Naive thymus-derived CD4-positive, alpha-beta T cell (primary cell): Measurements from ENCODE around the gene MCOLN1. TPM values are rescaled to one million over a fixed set of nuclear protein-coding genes. Genes with fewer than 3 reads are reported as not detected.
A peak's percentile ranks its signal among the peaks of the same experiment; 100 is the strongest.

Experiments
- ATAC-seq: fragments of 150-1000 bp; cut with Tn5 transposase; 2 replicates; pipeline ENCODE4 v1.10.0; 2021; ENCODE audit warnings: mild to moderate bottlenecking, moderate library complexity
- CTCF ChIA-PET: fragments of 350-600 bp; sonication (Branson Sonifier 250); formaldehyde crosslinking; loops from one replicate; lab custom pipeline; 2021; ENCODE audit warnings: antibody characterized with exemption; lab: Charles Lee
- POLR2A ChIA-PET: fragments of 350-600 bp; sonication (Branson Sonifier 250); formaldehyde crosslinking; loops from one replicate; lab custom pipeline; 2021; ENCODE audit warnings: antibody characterized with exemption, inconsistent platforms; lab: Charles Lee
- DNase-seq, 9 donors: peaks; one replicate each; pipeline versions ENCODE4 v3.0.0 to v3.0.0-alpha.2; 2020 to 2022; ENCODE audit warnings: mixed read lengths in 1 of 9
- H3K27ac ChIP-seq: one replicate; pipeline ENCODE4 v1.7.0; 2013; ENCODE audit warnings: mild to moderate bottlenecking, low read depth, low read length, moderate library complexity
- H3K27me3 ChIP-seq, 2 donors: one replicate each; pipeline ENCODE4 v1.7.0; 2013; ENCODE audit warnings: low read length in 2 of 2, mild to moderate bottlenecking in 2 of 2, moderate library complexity in 2 of 2; ENCODE audit not compliant: control insufficient read depth in 2 of 2, insufficient read depth in 2 of 2
- H3K36me3 ChIP-seq, 3 experiments: 1 replicate in 2 of 3; 2 replicates in 1 of 3; pipeline ENCODE4 v1.7.0; 2013; ENCODE audit warnings: low read length in 3 of 3, mild to moderate bottlenecking in 3 of 3, moderate library complexity in 1 of 3; ENCODE audit not compliant: insufficient read depth in 3 of 3, control insufficient read depth in 2 of 3
- H3K4me1 ChIP-seq, 2 donors: one replicate each; pipeline ENCODE4 v1.7.0; 2013; ENCODE audit warnings: low read length in 2 of 2, mild to moderate bottlenecking in 2 of 2, moderate library complexity in 1 of 2; ENCODE audit not compliant: control insufficient read depth in 2 of 2, insufficient read depth in 2 of 2
- H3K4me3 ChIP-seq: 2 replicates; pipeline ENCODE4 v1.7.0; 2013; ENCODE audit warnings: mild to moderate bottlenecking, low read length
- H3K9me3 ChIP-seq, 3 experiments: 1 replicate in 2 of 3; 2 replicates in 1 of 3; pipeline ENCODE4 v1.7.0; 2013; ENCODE audit warnings: low read length in 3 of 3; ENCODE audit not compliant: control insufficient read depth in 2 of 3
- H3K27ac Mint-ChIP-seq, 9 donors: one replicate each; pipeline ENCODE4 v1.8.0; 2020 to 2022; ENCODE audit warnings: mixed read lengths in 9 of 9, mild to moderate bottlenecking in 8 of 9, moderate library complexity in 5 of 9, inconsistent platforms in 2 of 9
- H3K27me3 Mint-ChIP-seq, 5 donors: one replicate each; pipeline ENCODE4 v1.8.0; 2021 to 2022; ENCODE audit warnings: mixed read lengths in 5 of 5, mild to moderate bottlenecking in 1 of 5
- H3K36me3 Mint-ChIP-seq, 5 donors: one replicate each; pipeline ENCODE4 v1.8.0; 2020 to 2022; ENCODE audit warnings: mixed read lengths in 5 of 5, mild to moderate bottlenecking in 3 of 5, inconsistent platforms in 1 of 5
- H3K4me1 Mint-ChIP-seq, 7 donors: one replicate each; pipeline ENCODE4 v1.8.0; 2020 to 2022; ENCODE audit warnings: mixed read lengths in 7 of 7, mild to moderate bottlenecking in 3 of 7, inconsistent platforms in 1 of 7
- H3K4me3 Mint-ChIP-seq, 10 donors: one replicate each; pipeline ENCODE4 v1.8.0; 2020 to 2022; ENCODE audit warnings: mild to moderate bottlenecking in 10 of 10, mixed read lengths in 10 of 10, moderate library complexity in 6 of 10, inconsistent platforms in 2 of 10
- H3K9me3 Mint-ChIP-seq, 11 donors: one replicate each; pipeline ENCODE4 v1.8.0; 2020 to 2022; ENCODE audit warnings: mixed read lengths in 11 of 11, mild to moderate bottlenecking in 4 of 11, inconsistent platforms in 1 of 11, moderate library complexity in 1 of 11
- intact Hi-C, 2 donors: fragments of 100-400 bp; cut with micrococcal nuclease; formaldehyde crosslinking; loops; one replicate each; pipeline ENCODE4 v1.15.1; 2023
- polyA plus RNA-seq, 2 donors: library from polyadenylated mRNA; unstranded; fragments of 300-500 nt; fragmentation: Illumina TruSeq; gene quantifications; one replicate each; pipeline ENCODE4 v1.2.3, GENCODE V29; 2021
- total RNA-seq, 6 experiments: library from RNA in 5 of 6; stranded (reverse) in 5 of 6; gene quantifications; 1 replicate in 5 of 6; 2 replicates in 1 of 6; pipeline ENCODE4 v1.2.3 and lab custom pipeline; 2021 to 2026

The MCOLN1 gene
- total and polyA plus RNA-seq, 7 experiments from 2014 or later: 8.8 to 49.2 (median 14.8) TPM

DNA sequence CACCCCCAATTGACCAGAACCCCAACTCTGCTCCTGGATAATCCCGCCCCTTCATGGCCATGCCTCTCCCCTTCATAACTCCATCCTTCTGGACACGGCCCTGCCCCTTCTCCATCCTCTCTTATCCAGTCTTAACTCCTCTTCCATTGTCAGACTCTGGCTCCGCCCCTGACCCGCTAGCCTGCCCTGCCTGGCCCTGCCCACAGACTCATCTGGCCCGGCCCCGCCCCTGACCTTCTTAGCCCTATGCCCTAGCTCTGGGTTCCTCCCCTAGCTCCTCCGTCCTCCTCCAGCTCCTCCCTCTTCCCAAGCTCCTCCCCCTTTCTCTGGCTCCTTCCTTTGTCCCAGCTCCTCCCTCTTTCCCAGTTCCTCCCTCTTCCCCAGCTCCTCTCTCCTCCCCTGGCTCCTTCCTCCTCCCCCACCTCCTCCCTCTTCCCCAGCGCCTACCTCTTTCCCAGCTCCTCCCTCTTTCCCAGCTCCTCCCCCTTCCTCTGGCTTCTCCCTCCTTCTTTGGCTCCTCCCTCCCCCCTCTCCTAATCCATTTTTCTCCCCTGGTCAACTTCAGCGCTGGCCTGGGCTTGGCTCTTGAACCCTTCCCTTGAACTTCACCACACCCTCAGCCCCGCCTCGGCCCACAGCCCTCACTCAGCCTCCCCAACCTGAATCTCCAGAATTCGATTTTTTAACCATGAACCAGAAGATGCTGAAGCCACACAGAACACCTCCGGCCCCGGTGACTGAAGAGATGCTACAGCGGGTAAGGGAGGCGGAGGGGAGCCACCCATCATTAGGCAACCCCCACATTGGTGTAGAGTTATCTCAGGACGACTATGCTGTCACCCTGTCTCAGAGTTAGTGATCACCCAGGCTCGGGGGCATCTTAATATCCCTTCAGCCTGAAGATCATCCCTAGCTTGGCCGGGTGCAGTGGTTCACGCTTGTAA is 15.8 kb upstream of the MCOLN1 start:
- ChIA-PET CTCF (no interaction called here), POLR2A (interaction anchor here (0.8 kb wide), 1 partner anchor 13 kb away, joined by 3 read pairs; no protein-coding TSS in a partner anchor)
- H3K27me3 Mint-ChIP-seq: peaks cover 14 to 32% (median 17%) of the 10 kb centered on the region in 5 donors
- intact Hi-C loops: no loop called here
- H3K36me3 ChIP-seq: no peaks in the 10 kb centered on the region
- H3K9me3 ChIP-seq: no peaks in the 10 kb centered on the region
- peaks cover 0 to 3% (median 0%) of the 10 kb centered on the region in 11 donors for H3K9me3 Mint-ChIP-seq
- no peak overlapping the region for H3K4me3 ChIP-seq
- no peak overlapping the region for H3K27ac Mint-ChIP-seq
- peaks cover 2 to 11% (median 10%) of the 10 kb centered on the region in 7 donors for H3K4me1 Mint-ChIP-seq
- H3K4me3 Mint-ChIP-seq: peak overlapping the region in 2 of 10 donors; percentile 47 to 69
- peaks cover 0 to 4% of the 10 kb centered on the region in 2 donors for H3K27me3 ChIP-seq
- DNase-seq: peak in 1 of 9 donors; percentile 51
- H3K27ac ChIP-seq: no peak overlapping the region
- H3K4me1 ChIP-seq: peaks cover 0 to 11% of the 10 kb centered on the region in 2 donors
- H3K36me3 Mint-ChIP-seq: no peaks in the 10 kb centered on the region
- ATAC-seq: peak; percentile 79

GRCh38 chr19:7507884-7508283 is 14.5 kb upstream of the MCOLN1 start:
- intact Hi-C loops: no loop called here
- ATAC-seq: peak; percentile 78
- Histone ChIP-seq H3K4me3 (no peak overlapping the region), H3K4me1 (peaks cover 0 to 11% of the 10 kb centered on the region in 2 donors), H3K9me3 (no peaks in the 10 kb centered on the region), H3K27me3 (peaks cover 0 to 4% of the 10 kb centered on the region in 2 donors), H3K36me3 (no peaks in the 10 kb centered on the region), H3K27ac (no peak overlapping the region)
- peak in 1 of 9 donors; percentile 31 for DNase-seq
- H3K27ac Mint-ChIP-seq: no peak overlapping the region
- CTCF ChIA-PET: no interaction called here
- POLR2A ChIA-PET: interaction anchor here (0.6 to 0.7 kb wide), 2 partner anchors 61 to 131 kb away, joined by 3 to 4 read pairs; no protein-coding TSS in a partner anchor
- H3K4me1 Mint-ChIP-seq: peaks cover 0 to 11% (median 10%) of the 10 kb centered on the region in 7 donors
- H3K9me3 Mint-ChIP-seq: peaks cover 0 to 3% (median 0%) of the 10 kb centered on the region in 11 donors
- H3K36me3 Mint-ChIP-seq: no peaks in the 10 kb centered on the region
- no peak overlapping the region for H3K4me3 Mint-ChIP-seq
- H3K27me3 Mint-ChIP-seq: peaks cover 11 to 23% (median 13%) of the 10 kb centered on the region in 5 donors

DNA sequence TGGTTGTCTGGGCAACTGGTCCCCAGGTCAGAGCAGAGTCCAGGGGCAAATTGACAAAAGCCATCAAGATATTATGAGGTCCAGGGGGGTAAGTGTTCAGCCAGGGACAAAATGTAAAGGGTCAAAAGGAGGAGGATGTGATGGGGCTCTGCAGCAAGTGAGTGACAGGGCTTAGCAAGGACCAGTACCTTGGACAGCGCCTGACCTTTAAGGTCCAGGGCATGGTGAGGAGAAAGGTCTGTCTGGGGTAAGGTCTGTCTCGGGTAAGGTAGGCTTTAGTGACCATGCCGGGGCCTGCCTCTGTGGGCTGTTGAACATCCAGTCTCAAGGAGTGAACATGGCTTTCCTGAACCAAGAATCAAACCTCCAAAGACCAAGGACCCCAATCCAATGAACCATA is 12.8 kb upstream of the MCOLN1 start:
- ATAC-seq: no peak
- no peak overlapping the region for H3K4me3 ChIP-seq
- H3K4me3 Mint-ChIP-seq: peak overlapping the region in 1 of 10 donors; percentile 36
- H3K4me1 Mint-ChIP-seq: peaks cover 0 to 11% (median 10%) of the 10 kb centered on the region in 7 donors
- peaks cover 5 to 27% (median 16%) of the 10 kb centered on the region in 5 donors for H3K27me3 Mint-ChIP-seq
- DNase-seq: no peak
- ChIA-PET CTCF (no interaction called here), POLR2A (no interaction called here)
- peaks cover 0 to 3% (median 0%) of the 10 kb centered on the region in 11 donors for H3K9me3 Mint-ChIP-seq
- peaks cover 0 to 11% of the 10 kb centered on the region in 2 donors for H3K4me1 ChIP-seq
- H3K36me3 ChIP-seq: no peaks in the 10 kb centered on the region
- peaks cover 0 to 4% of the 10 kb centered on the region in 2 donors for H3K27me3 ChIP-seq
- H3K36me3 Mint-ChIP-seq: no peaks in the 10 kb centered on the region
- intact Hi-C loops: no loop called here
- no peaks in the 10 kb centered on the region for H3K9me3 ChIP-seq
- peak overlapping the region in 1 of 9 donors; percentile 36 for H3K27ac Mint-ChIP-seq
- no peak overlapping the region for H3K27ac ChIP-seq

- Mint-ChIP-seq H3K4me1 (peaks cover 5 to 17% (median 15%) of the 10 kb centered on the region in 7 donors), H3K27me3 (peaks cover 0 to 34% (median 16%) of the 10 kb centered on the region in 5 donors), H3K9me3 (peaks cover 0 to 1% (median 0%) of the 10 kb centered on the region in 11 donors), H3K4me3 (no peak overlapping the region), H3K36me3 (peaks cover 0 to 4% (median 0%) of the 10 kb centered on the region in 5 donors), H3K27ac (peak overlapping the region in 1 of 9 donors; percentile 41)
- Histone ChIP-seq H3K9me3 (no peaks in the 10 kb centered on the region), H3K4me3 (no peak overlapping the region), H3K4me1 (peaks cover 0 to 9% of the 10 kb centered on the region in 2 donors), H3K27me3 (no peaks in the 10 kb centered on the region), H3K27ac (no peak overlapping the region), H3K36me3 (no peaks in the 10 kb centered on the region)
- ChIA-PET POLR2A (interaction anchor here (0.6 kb wide), 1 partner anchor 19 kb away, joined by 4 read pairs; no protein-coding TSS in a partner anchor), CTCF (no interaction called here)
- intact Hi-C loops: no loop called here
- ATAC-seq (no peak), DNase-seq (no peak)
These were observed 10.0 kb upstream of the MCOLN1 start for GRCh38 chr19:7512400-7512851.

DNA sequence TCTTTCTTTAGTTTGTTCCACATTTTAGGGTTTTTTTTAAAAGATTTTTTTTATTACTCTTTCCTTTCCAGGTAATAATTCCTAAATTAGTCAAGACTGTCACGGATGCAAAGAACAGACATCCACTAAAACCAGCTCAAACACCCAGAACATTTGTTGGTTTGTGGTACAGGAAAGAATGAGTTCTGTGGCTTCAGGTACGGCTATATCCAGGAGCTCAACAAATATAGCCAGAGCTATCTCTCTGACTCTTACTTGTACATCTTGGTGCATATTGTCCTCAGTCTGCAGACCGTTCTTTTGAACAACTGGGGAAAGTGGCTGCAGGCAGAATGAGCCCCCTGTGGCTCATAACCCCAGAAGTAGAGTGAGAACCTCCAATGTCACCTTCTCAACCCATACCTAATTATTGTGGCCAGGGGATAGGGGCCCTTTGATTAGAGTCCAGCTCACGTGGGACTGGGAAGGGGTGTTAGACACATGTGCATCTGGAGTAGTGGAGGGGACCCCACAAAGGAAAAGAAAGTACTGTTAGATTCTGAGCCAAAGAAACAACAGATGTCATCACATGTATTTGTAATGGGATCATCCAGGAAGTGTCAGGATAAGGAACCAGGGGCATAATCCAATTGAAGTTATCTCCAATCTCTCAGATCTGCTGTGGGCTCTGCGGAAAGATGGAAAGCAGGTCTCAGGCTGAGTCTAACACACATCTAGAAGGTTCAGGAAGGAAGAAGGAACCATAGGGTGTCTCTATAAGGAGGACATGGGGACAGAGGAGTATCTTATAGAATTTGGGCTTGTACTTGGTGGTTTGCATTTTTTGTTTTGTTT is 8.4 kb upstream of the MCOLN1 start:
- intact Hi-C loops: no loop called here
- ChIA-PET POLR2A (no interaction called here), CTCF (no interaction called here)
- Histone ChIP-seq H3K27me3 (no peaks in the 10 kb centered on the region), H3K9me3 (no peaks in the 10 kb centered on the region), H3K36me3 (no peaks in the 10 kb centered on the region), H3K4me3 (no peak overlapping the region), H3K4me1 (peaks cover 0 to 9% of the 10 kb centered on the region in 2 donors), H3K27ac (no peak overlapping the region)
- no peak overlapping the region for H3K27ac Mint-ChIP-seq
- no peak for ATAC-seq
- H3K4me3 Mint-ChIP-seq: peak overlapping the region in 6 of 10 donors; percentile 0 to 98 (median 30)
- peaks cover 0 to 3% (median 0%) of the 10 kb centered on the region in 11 donors for H3K9me3 Mint-ChIP-seq
- no peak for DNase-seq
- peaks cover 0 to 43% (median 16%) of the 10 kb centered on the region in 5 donors for H3K27me3 Mint-ChIP-seq
- peaks cover 0 to 4% (median 0%) of the 10 kb centered on the region in 5 donors for H3K36me3 Mint-ChIP-seq
- peaks cover 7 to 26% (median 17%) of the 10 kb centered on the region in 7 donors for H3K4me1 Mint-ChIP-seq

GRCh38 chr19:7515110-7515644 is 7.2 kb upstream of the MCOLN1 start:
- Mint-ChIP-seq H3K27ac (peak overlapping the region in 8 of 9 donors; percentile 55 to 89 (median 64)), H3K27me3 (peaks cover 0 to 43% (median 10%) of the 10 kb centered on the region in 5 donors), H3K4me1 (peaks cover 7 to 26% (median 17%) of the 10 kb centered on the region in 7 donors), H3K4me3 (peak overlapping the region; percentile 73 to 98 (median 85)), H3K9me3 (peaks cover 0 to 2% (median 0%) of the 10 kb centered on the region in 11 donors), H3K36me3 (peaks cover 0 to 4% (median 0%) of the 10 kb centered on the region in 5 donors)
- Histone ChIP-seq H3K4me1 (peaks cover 0 to 9% of the 10 kb centered on the region in 2 donors), H3K27me3 (no peaks in the 10 kb centered on the region), H3K36me3 (no peaks in the 10 kb centered on the region), H3K9me3 (no peaks in the 10 kb centered on the region), H3K4me3 (peak overlapping the region; percentile 34), H3K27ac (no peak overlapping the region)
- DNase-seq (no peak), ATAC-seq (no peak)
- intact Hi-C loops: no loop called here
- ChIA-PET POLR2A (no interaction called here), CTCF (no interaction called here)
